AG04450 (cell line): ENCODE data around the gene SEZ6L. TPM values are rescaled to one million over a fixed set of nuclear protein-coding genes. Genes with fewer than 3 reads are reported as not detected.

Experiments used
- CTCF ChIA-PET: fragments of 300-600, 350-600 bp; formaldehyde crosslinking; extraction: SDS; loops from one replicate; lab custom pipeline; 2022; ENCODE audit warnings: antibody characterized with exemption, inconsistent platforms; lab: Charles Lee
- POLR2A ChIA-PET: fragments of 350-600 bp; formaldehyde crosslinking; extraction: SDS; loops from one replicate; lab custom pipeline; 2021; ENCODE audit warnings: antibody characterized with exemption, inconsistent platforms; lab: Yijun Ruan, JAX
- DNase-seq: peaks from one replicate; pipeline ENCODE4 v3.0.0-alpha.2; 2011; ENCODE audit warnings: low read depth, low spot score
- H3K27ac ChIP-seq: one replicate; pipeline ENCODE4 v1.5.1; 2012; ENCODE audit warnings: low read depth, low read length, control low read depth
- H3K27me3 ChIP-seq: one replicate; pipeline ENCODE4 v1.6.0; 2012; ENCODE audit warnings: low read length; ENCODE audit not compliant: control insufficient read depth, insufficient read depth
- H3K4me3 ChIP-seq: 2 replicates; pipeline ENCODE4 v1.5.1; 2011; ENCODE audit warnings: mild to moderate bottlenecking, low read depth, low read length, control low read depth
- H3K9me3 ChIP-seq: 2 replicates; pipeline ENCODE4 v1.5.1; 2012; ENCODE audit warnings: low read length; ENCODE audit not compliant: control insufficient read depth, insufficient read depth
- CTCF ChIP-seq: IDR thresholded peaks from 2 replicates; pipeline ENCODE4 v1.5.1; 2011; ENCODE audit warnings: low read depth, low read length, control low read depth, inconsistent platforms
- polyA plus RNA-seq: library from polyadenylated mRNA; depleted of rRNA; stranded (reverse); fragments of >200 nt; gene quantifications from 2 replicates; pipeline ENCODE4 v1.2.3, GENCODE V29; 2011

SEZ6L gene
- polyA plus RNA-seq, 1 experiment = not detected

GRCh38 chr22:26362471-26362870 lies 193.2 kb downstream of the SEZ6L start:
- Histone ChIP-seq H3K4me3 (no peak overlapping the region), H3K9me3 (no peaks in the 10 kb centered on the region; the same call in 1 of the 2 replicates), H3K27me3 (no peaks in the 10 kb centered on the region), H3K27ac (no peak overlapping the region)
- ChIA-PET POLR2A (no interaction called here), CTCF (interaction anchor here (1.0 to 8.1 kb wide), 3 partner anchors 76 to 303 kb away, joined by 9 to 258 read pairs (median 10); no protein-coding TSS in a partner anchor)
- no peak for TF ChIP-seq CTCF
- DNase-seq = no peak

- ChIA-PET POLR2A (interaction anchor here (0.7 kb wide), 2 partner anchors 9 to 118 kb away, joined by 4 to 6 read pairs; no protein-coding TSS in a partner anchor), CTCF (interaction anchor here (0.6 to 8.1 kb wide), 33 partner anchors 10 to 1641 kb away, joined by 3 to 258 read pairs (median 4); no protein-coding TSS in a partner anchor)
- H3K27me3 ChIP-seq = no peaks in the 10 kb centered on the region
- H3K27ac ChIP-seq = no peak overlapping the region
- no peaks in the 10 kb centered on the region; the same call in 1 of the 2 replicates for H3K9me3 ChIP-seq
- DNase-seq = peak; percentile 59
- TF ChIP-seq CTCF = peak; percentile 81
- no peak overlapping the region for H3K4me3 ChIP-seq
Measured at GRCh38 chr22:26364066-26365015, 195.1 kb downstream of the SEZ6L start.

GRCh38 chr22:26367402-26368245 lies 198.4 kb downstream of the SEZ6L start:
- Histone ChIP-seq H3K4me3 (no peak overlapping the region), H3K9me3 (no peaks in the 10 kb centered on the region; the same call in 1 of the 2 replicates), H3K27me3 (no peaks in the 10 kb centered on the region), H3K27ac (no peak overlapping the region)
- TF ChIP-seq CTCF = peak; percentile 78
- ChIA-PET CTCF (interaction anchor here (0.6 to 8.1 kb wide), 17 partner anchors 10 to 254 kb away, joined by 3 to 258 read pairs (median 4); no protein-coding TSS in a partner anchor), POLR2A (no interaction called here)
- DNase-seq = no peak

- CTCF ChIA-PET = interaction anchor here (1.4 to 2.0 kb wide), 2 partner anchors 8 to 12 kb away, joined by 4 to 11 read pairs; no protein-coding TSS in a partner anchor
- POLR2A ChIA-PET = no interaction called here
Measured at GRCh38 chr22:26372890-26373289, 203.6 kb downstream of the SEZ6L start.

More at GRCh38 chr22:26372890-26373289, 203.6 kb downstream of the SEZ6L start:
- no peak for DNase-seq
- TF ChIP-seq CTCF = no peak
- no peaks in the 10 kb centered on the region for H3K9me3 ChIP-seq
- no peak overlapping the region for H3K4me3 ChIP-seq
- H3K27ac ChIP-seq = no peak overlapping the region
- peaks cover 4% of the 10 kb centered on the region for H3K27me3 ChIP-seq
